ENCODE results near the gene POLR2L.

The POLR2L gene

DNA sequence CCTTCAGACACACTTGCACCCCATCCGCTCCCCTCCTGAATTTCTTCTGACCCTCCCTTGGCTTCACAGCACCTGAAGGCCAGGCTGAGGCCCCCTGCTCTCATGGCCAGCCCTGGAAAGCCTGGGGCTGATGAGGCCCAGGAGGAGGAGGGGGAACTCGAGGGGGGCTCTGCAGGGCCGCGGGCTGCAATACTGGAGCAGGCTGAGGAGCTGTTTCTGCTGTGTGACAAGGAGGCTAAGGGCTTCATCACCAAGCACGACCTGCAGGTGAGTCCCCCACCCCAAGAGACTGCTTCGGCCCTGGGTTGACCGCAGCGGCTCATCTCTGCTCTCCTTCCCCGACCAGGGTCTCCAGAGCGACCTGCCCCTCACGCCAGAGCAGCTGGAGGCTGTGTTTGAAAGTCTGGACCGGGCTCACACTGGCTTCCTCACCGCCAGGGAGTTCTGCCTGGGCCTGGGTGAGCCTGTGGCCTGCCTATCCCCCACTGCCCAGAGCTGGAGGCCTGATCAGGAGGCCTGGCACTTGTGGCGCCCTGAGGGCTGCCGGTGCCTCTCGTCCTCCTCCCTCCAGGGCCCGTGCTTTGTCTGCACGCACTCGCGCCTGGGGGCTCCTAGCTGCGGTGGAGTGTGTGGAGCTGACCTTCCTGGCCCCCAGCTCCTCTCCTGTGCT, 13.7 kb downstream of the POLR2L start:
- in situ Hi-C loops (cut with HindIII; ENCODE audit: low sequenced_read_pairs), result no loop called here

DNA sequence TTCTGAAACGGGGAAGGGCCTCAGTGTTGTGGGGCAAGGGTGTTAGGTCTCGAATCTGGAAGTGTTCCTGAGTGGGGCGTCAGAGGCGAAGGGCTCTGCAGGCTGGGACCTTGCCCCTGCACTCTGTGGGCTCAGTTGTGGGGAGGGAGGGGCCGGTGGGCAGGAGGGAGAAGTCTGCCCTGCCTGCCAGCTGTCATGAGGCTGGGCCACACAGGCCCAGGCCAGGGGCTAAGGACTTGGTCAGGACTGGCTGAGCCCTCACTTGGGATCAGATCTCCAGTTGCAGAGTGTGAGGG, 14.5 kb downstream of the POLR2L start, which contains the start of gene CRACR2B:
TSS of gene CRACR2B (plus strand) at position 23 of the 296 bp plus-strand sequence. CDS start 689 bp downstream, outside the sequence.
- in situ Hi-C loops (cut with HindIII; ENCODE audit: low sequenced_read_pairs), result no loop called here

DNA sequence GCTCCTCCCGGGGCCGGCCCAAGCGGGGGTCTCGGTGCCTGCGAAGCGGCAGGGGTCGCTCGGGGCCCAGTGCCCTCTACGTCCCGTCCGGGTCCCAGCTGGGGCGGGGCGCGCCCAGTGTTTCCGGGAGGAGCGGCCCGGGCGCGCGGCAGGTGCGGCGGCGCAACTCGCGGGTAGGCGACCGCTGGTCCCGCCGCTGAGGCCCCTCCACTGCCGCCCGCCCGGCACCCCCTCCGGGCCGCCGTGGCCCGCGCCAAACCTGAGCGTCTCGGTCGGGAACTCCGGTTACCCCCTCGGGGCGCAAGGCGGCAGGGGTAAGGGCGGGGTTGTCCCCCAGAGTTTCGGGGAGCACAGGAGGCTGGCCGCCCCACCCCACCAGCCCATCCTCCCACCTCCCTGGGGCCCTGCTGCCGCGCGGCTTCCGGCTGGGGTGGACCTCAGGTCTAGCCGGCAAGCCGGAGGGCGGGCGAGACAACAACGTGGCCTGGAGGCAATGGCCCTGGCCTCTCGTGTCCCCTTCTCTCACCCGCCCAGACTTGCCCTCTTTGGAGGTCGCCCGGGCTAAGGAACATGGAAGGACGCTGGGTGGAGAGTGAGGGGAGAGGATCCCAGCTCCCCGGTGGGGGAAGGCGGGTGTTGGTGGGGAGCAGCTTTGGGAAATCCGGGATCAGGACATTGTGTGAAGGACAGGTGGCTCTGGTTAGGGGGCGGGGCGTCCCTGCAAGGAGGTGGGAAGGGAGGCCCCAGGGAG, 15.0 kb downstream of the POLR2L start:
- in situ Hi-C loops (cut with HindIII; ENCODE audit: low sequenced_read_pairs), result no loop called here

DNA sequence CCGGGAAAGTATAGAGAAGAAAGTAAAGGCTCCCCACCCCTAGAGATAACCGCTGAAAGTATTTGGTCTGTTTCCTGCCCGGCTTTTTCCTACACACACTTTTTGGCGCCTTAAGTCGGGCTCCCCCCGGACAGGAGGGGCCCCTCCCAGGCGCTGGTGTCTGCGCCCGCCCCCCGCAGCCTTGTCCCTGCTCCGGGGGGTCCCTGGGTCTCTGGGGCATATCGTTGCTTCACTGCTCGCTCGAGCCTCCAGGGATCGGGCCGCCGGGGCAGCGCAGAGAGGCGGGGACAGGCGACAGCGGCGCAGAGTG, 15.5 kb downstream of the POLR2L start:
- in situ Hi-C loops (cut with HindIII; ENCODE audit: low sequenced_read_pairs), result no loop called here

DNA sequence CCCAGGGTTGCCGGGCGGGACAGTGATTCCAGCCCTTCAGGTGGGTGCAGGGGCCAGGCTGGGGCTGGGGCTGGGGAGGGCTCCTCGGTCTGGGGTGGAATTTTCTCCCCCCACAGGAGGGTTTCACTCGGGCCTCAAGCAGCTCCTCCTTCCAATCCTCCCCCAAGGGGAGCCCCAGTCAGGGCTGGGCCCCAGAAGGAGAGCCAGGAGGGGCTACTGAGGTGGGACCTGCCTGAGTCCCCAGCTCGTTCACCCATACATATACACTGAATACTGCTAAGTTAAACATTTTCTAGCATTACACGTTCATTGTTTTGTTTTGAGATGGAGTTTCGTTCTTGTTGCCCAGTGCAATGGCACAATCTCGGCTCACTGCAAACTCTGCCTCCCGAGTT, 16.1 kb downstream of the POLR2L start:
- in situ Hi-C loops (cut with HindIII; ENCODE audit: low sequenced_read_pairs), result no loop called here

DNA sequence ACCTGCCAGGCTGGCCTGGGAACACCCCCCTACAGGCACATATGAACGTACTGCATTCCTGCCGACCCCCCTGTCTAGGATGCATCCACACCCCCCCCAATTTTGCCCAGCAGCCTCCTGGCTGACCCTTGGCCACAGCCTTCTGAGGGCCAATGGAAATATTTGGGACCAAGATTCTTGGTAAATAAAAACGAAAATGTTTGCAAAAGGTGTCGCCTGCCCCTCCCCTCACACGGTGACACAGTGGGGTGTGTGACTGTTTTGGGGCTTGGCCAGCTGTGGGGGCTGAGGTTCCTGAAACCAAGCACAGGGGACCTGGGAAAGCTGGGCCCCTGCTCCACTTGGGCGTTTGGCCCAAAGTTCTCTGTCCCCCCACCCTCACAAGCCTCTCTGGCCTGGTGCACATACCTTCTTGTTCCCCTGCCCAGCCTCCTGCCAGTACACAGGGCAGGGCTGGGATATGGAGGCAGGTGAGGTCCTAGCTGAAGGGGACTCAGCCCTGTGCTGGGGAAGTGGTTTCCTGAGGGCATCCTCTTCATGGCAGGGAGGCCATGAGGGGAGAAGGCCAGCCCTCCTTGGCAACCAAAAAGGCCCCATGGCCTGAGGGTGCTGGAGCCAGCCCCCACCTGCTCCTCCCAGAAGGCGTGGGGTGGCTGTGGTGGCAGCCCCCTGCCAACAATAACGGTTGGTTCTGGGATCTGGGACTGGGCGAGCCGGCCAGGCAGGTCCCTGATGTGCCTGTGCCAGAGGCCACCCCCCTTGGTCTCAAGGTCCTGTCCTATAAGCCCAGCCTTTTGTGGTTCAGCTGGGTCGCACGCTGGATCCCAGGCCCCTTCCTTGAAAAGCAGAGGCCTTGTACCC, 16.7 kb downstream of the POLR2L start:
- in situ Hi-C loops (cut with HindIII; ENCODE audit: low sequenced_read_pairs), result no loop called here

DNA sequence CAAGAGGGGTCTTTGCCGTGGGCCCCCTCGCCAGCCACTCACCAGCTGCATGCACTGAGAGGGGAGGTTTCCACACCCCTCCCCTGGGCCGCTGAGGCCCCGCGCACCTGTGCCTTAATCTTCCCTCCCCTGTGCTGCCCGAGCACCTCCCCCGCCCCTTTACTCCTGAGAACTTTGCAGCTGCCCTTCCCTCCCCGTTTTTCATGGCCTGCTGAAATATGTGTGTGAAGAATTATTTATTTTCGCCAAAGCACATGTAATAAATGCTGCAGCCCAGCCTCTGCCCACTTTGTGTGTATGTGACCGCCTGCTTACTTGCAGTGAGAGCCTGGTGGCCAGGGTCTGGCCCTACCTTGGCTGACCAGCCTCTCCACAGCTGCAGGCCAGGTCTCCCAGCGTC, 17.4 kb downstream of the POLR2L start:
- in situ Hi-C loops (cut with HindIII; ENCODE audit: low sequenced_read_pairs), result no loop called here

DNA sequence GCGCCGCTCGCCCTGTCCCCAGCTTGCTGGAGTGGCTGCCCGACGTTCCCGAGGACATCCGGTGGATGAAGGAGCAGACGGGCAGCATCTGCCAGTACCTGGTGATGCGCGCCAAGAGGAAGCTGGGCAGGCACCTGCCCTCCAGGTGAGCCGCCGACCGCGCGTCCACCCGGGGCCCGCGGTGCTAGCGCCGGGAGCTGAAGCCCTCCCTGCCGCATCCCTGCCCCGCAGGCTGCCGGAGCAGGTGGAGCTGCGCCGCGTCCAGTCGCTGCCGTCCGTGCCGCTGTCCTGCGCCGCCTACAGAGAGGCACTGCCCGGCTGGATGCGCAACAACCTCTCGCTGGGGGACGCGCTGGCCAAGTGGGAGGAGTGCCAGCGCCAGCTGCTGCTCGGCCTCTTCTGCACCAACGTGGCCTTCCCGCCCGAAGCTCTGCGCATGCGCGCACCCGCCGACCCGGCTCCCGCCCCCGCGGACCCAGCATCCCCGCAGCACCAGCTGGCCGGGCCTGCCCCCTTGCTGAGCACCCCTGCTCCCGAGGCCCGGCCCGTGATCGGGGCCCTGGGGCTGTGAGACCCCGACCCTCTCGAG, 17.9 kb downstream of the POLR2L start:
- in situ Hi-C loops (cut with HindIII; ENCODE audit: low sequenced_read_pairs), result no loop called here

DNA sequence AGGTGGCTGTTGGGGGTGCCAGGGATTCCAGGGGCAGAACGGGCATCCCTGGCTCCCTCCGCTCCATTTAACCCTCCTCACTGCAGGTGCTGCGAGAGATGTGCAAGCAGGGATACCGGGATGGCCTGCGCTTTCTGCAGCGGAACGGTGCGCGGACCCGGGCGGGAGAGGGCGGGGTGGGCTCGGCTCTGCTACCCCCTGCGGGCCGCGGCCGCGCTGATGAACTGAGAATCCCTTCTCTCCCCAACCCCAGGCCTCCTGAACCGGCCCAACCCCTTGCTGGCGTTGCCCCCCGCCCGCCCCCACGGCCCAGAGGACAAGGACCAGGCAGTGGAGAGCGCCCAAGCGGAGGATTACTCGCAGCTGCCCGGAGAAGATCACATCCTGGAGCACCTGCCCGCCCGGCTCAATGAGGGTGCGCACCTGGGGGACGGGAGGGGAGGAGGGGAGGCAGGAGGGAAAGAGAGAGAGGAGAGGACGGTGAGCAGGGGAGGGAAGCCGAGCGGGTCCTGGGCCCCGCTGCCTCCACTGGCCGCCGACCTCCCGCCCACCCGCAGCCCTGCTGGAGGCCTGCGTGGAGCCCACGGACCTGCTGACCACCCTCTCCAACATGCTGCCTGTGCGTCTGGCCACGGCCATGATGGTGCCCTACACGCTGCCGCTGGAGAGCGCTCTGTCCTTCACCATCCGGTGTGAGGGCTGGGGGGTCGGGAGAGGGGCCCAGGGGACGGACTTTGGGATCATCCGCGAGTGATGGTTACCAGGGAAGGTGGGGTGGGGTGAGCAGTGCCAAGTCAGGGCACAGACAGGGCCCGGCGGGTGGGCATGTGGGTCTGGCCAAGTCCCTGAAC, 18.7 kb downstream of the POLR2L start:
- in situ Hi-C loops (cut with HindIII; ENCODE audit: low sequenced_read_pairs), result no loop called here

DNA sequence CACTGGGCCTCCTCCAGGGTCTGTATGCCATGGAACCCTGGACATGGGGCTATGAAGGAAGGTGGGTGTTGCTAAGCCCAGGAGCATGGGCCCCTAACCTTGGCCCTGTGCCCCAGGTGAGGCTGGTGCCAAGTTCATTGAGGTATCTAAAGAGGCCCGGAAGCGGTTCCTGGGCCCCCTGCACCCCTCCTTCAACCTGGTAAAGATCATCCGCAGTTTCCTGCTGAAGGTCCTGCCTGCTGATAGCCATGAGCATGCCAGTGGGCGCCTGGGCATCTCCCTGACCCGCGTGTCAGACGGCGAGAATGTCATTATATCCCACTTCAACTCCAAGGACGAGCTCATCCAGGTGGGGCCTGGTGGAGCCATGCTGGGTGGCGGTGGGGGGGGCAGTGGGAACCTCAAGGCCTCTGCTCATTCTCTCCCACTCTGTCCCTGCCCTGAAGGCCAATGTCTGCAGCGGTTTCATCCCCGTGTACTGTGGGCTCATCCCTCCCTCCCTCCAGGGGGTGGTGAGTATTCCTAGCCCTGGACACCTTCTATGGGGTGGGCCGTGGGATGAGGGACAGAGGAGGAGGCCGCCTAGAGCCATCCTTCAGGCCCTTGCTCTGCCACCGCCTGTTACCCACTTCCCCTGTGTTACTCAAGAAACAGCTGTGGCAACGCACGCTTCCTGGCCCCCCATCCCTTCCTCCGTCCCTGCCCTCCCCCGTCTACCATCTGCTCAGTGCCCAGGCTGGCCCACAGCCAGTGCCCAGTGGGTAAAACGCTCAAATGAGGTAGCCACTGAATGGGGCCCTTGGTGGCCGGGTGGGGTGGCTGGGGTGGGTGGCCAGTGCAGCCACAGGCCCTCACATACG, 20.6 kb downstream of the POLR2L start:
- in situ Hi-C loops (cut with HindIII; ENCODE audit: low sequenced_read_pairs), result no loop called here

DNA sequence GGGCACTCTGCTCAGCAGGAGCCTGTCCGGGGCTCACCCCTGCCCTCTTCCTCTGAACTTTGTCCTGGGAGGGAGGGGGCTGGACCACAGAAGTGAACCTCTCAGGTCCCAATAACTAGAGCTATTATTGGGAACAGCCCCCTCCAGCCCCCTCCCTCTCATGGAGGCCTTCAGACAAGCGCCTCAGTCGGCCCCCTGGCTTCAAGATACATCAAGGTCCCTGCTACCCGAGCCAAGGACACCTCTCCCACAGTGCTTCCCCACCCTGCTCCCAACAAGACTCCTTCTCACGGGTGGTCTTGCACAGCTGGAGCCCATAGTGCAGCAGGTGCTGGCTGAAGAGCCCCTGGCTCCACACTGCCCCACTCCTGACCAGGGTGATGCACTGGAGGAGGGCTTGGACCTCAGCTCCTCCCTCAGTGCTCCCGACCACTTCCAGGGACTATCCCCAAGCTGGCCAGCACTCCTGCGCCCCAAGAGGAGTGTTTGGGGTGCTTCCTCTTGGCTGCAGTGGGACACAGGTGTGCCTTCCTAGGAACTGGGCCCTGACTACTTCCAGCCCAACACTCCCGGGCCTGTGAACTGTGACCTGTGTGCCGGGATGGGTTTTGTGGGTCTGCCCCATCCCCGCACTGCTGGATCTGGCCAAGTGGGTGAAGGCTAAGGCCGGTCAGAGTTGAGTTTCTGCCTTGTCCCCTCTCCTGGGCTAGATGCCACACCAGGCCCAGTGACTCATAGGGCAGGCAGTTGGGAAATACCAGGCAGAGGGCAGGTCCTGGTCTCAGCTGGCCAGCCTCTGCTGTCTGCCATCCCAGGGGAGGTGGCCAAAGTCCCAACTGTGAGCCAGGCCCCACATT, 21.4 kb downstream of the POLR2L start:
- in situ Hi-C loops (cut with HindIII; ENCODE audit: low sequenced_read_pairs), result no loop called here

DNA sequence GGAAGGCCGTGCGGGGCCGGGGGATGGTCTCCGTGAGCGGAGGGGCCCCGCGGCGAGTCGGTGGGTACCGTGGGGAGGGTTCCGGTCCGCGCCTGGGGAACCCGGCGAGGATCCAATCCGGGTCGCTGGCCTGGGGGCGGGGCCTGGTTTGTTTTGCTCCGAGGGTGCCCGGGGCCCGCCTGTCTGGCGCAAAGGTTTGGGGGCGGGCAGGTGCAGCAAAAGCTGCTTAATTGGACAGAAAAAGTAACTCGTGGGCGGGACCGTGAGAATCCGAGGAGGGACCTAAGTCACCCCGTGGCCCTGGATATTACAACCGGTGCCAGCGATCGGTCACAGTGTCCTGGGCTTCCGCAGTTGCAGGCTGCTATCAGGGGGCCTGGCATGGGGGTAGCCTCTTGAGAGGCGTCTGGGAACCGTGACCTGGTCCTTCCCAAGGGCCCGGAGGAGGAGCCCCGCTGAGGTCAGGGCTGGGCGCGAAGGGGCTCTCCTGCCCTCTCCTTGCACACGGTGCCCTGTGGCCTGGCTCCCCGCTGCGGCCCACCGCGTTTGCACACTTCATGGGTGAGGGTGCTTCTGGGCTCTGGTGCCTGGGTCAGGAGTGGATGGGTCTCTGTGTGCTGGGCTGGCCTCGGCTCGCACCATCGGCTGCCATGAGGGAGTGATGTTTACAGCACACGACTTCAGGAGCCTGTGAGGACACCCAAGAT, 22.2 kb downstream of the POLR2L start:
- in situ Hi-C loops (cut with HindIII; ENCODE audit: low sequenced_read_pairs), result no loop called here

DNA sequence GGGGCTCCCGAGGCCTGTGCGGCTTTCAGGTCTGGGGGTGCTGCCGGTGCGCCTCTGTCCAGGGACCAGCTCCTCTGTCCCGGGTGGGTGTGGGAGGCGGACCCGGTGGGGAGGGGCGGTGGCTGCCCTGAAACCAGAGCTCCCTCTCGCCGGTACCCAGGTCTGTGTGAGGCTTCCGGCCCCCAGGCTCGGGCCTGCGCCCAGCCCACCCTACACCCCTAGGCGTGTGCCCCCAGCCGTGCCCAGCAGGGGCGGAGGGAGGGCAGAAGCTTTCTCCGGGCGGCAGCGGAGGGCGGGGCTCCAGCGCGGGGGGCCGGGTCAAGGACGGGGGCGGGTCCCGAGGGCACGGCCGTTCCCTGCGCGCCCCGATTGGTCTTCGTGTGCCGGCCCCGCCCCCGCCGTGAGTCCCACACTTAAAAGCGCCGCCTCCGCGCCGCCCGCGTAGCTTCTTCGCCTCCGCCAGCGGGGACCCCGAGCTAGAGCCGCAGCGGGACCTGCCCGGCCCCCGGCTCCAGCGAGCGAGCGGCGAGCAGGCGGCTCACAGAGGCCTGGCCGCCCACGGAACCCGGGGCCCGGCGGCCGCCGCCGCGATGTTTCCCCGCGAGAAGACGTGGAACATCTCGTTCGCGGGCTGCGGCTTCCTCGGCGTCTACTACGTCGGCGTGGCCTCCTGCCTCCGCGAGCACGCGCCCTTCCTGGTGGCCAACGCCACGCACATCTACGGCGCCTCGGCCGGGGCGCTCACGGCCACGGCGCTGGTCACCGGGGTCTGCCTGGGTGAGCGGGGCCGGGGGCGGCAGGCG, 23.0 kb downstream of the POLR2L start:
- in situ Hi-C loops (cut with HindIII; ENCODE audit: low sequenced_read_pairs), result no loop called here

DNA sequence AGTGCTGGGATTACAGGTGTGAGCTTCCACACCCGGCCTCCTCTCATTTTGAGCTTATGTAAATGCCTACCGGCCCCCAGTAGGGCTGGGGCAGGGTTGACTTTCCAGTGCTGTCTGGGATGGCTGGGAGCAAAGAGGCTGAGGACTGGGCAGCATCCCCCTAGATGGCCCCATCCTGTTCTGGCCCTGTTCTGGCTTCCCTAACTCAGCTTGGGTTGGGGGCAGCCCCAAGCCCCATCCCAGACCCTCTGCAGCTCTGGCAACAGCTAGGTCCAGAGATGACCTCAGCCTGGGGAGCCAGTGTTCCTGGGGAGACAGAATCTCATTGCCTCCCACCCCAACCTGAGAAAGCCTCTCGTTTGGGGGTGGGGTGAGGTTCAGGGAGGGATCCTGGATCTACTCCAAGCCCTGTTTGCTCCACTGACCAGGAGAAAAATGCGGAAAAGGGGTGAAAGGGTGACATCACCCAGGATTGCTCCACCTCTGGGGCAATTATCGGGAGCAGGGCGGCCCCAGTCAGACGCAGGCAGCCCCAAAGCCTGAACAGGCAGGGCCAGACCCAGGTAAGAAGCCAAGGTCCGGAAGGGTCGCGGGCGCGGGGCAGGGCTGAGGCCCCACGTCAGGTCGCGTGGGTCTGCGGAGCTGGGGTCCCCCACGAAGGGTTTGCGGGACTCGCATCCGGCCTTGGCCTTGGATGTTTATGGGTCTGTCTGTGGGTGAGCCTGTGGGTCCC, 23.8 kb downstream of the POLR2L start, which contains the start of gene PNPLA2:
TSS of gene PNPLA2 (plus strand) at position 519 of the 733 bp plus-strand sequence. CDS start 805 bp downstream, outside the sequence.
- in situ Hi-C loops (cut with HindIII; ENCODE audit: low sequenced_read_pairs), result no loop called here

DNA sequence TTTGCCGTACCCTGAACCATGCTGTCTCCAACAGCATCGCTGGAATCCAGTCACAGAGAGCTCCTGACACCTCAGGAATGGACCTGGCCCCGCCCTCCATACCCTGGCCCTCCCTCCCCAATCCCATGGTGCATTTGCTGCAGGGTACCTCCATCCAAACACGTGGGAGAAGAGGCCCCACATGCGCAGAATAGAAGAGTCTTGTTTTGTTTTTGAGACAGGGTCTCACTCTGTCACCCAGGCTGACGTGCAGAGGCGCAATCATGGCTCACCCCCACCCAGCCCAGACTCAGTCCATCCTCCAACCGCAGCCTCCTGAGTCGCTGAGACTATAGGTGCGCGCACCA, 25.9 kb downstream of the POLR2L start:
- in situ Hi-C loops (cut with HindIII; ENCODE audit: low sequenced_read_pairs), result no loop called here

DNA sequence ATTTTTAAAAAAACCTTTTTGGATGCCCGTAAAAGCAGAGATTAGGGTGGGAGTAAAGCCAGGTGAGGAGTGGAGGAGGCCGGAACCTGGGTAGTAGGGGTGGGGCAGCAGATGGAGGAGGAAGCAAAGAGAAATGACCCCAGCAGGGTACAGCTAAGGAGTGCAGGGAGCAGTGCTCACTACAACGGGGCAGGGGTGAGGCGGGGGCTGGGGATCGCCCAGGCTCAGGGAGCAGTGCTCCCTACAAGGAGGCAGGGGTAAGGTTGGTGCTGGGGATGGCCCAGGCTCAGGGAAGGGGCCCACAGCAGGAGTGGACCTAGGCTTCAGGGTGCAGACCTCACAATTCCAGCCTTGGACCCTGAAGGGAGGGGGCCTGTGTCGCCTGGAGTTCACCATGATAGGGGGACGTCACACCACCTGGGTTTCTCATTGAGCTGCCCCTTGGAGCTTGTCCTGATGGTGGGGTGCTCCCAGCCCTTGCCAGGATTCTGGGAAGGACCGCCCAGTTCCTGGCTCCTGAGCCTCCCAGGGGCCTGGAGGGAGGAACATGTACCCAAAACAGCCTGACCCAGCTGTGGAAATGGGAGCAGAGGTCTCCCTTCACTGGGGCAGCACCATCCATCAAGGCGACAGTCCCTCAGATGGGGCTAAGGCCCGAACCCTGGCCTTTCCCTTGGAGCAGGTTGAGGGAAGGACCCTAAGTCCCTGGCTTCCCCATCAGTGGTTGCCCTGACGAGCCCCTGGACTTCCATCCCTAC, 26.5 kb downstream of the POLR2L start:
- in situ Hi-C loops (cut with HindIII; ENCODE audit: low sequenced_read_pairs), result no loop called here
